SH-SY5Y (cell line): Measurements from ENCODE around the gene RNF32.

Experiments used
- GATA2 ChIP-seq: IDR thresholded peaks from 2 replicates; pipeline ENCODE4 v1.6.1; 2011; ENCODE audit warnings: mild to moderate bottlenecking, low read depth, low read length
- GATA3 ChIP-seq: IDR thresholded peaks from 2 replicates; pipeline ENCODE4 v1.6.1; 2011; ENCODE audit warnings: low read depth, mild to moderate bottlenecking, low read length, moderate library complexity

- TF ChIP-seq GATA3 (no peak), GATA2 (no peak)
Measured at GRCh38 chr7:156600496-156600895, 40.1 kb upstream of the RNF32 start.
